Activated CD4-positive, alpha-beta T cell treated with anti-CD3 and anti-CD28 coated beads, Interleukin-2, amount 10 ng/mL, durations not matched to agents 24 days and 14 days (primary cell): ENCODE data around the gene OR4D11. TPM values are rescaled to one million over a fixed set of nuclear protein-coding genes. Genes with fewer than 3 reads are reported as not detected.
"Not testable (repeated sequence)": the region's sequence is repeated elsewhere in the genome, so short reads cannot be mapped to it uniquely, and the experiment has no call there.

Source experiments
- DNase-seq: peaks from one replicate; pipeline ENCODE4 v3.0.0; 2022
- H3K27ac Mint-ChIP-seq: one replicate; pipeline ENCODE4 v1.8.0; 2022; ENCODE audit warnings: mild to moderate bottlenecking, mixed read lengths
- H3K27me3 Mint-ChIP-seq: one replicate; pipeline ENCODE4 v1.8.0; 2022; ENCODE audit warnings: mixed read lengths
- H3K36me3 Mint-ChIP-seq: one replicate; pipeline ENCODE4 v1.8.0; 2022; ENCODE audit warnings: low read depth, mild to moderate bottlenecking, mixed read lengths
- H3K4me1 Mint-ChIP-seq: one replicate; pipeline ENCODE4 v1.8.0; 2021; ENCODE audit warnings: mixed read lengths
- H3K4me3 Mint-ChIP-seq: one replicate; pipeline ENCODE4 v1.8.0; 2022; ENCODE audit warnings: mild to moderate bottlenecking, moderate library complexity, mixed read lengths
- H3K9me3 Mint-ChIP-seq: one replicate; pipeline ENCODE4 v1.8.0; 2021; ENCODE audit warnings: mixed read lengths
- intact Hi-C: fragments of 100-400 bp; cut with micrococcal nuclease; formaldehyde crosslinking; loops from one replicate; pipeline ENCODE4 v1.15.1; 2023
- total RNA-seq: library from RNA; stranded (reverse); gene quantifications from 2 replicates; pipeline ENCODE4 v1.2.3, GENCODE V29; 2022

OR4D11 gene
- total RNA-seq, result not detected in 2 replicates

- Mint-ChIP-seq H3K27me3 (peaks cover 6% of the 10 kb centered on the region), H3K36me3 (no peaks in the 10 kb centered on the region), H3K9me3 (peaks cover 4% of the 10 kb centered on the region), H3K4me1 (peaks cover 5% of the 10 kb centered on the region), H3K4me3 (no peak within 1 kb of the TSS), H3K27ac (no peak within 1 kb of the TSS)
- no peak for DNase-seq
- intact Hi-C loops, result no loop called here
Observed at GRCh38 chr11:59503276-59503675, at the start of gene OR4D11. OR4D11 (plus strand) TSS chr11:59503576; CDS start chr11:59503576, 0 bp downstream.

- H3K4me3 Mint-ChIP-seq, result no peak within 1 kb of the TSS
- intact Hi-C loops, result no loop called here
- no peak for DNase-seq
- H3K9me3 Mint-ChIP-seq, result no peaks in the 10 kb centered on the region
- H3K4me1 Mint-ChIP-seq, result no peaks in the 10 kb centered on the region
- no peaks in the 10 kb centered on the region for H3K36me3 Mint-ChIP-seq
- H3K27ac Mint-ChIP-seq, result no peak within 1 kb of the TSS
- H3K27me3 Mint-ChIP-seq, result peaks cover 3% of the 10 kb centered on the region
Observed at GRCh38 chr11:59456661-59457060, 46.7 kb upstream of the OR4D11 start, which contains the start of gene OR4D6. OR4D6 (plus strand) TSS chr11:59456961; CDS start chr11:59456961, 0 bp downstream.

GRCh38 chr11:59459916-59460315 is 43.5 kb upstream of the OR4D11 start:
- Mint-ChIP-seq H3K27ac (no peak overlapping the region), H3K4me1 (no peaks in the 10 kb centered on the region), H3K9me3 (no peaks in the 10 kb centered on the region), H3K36me3 (no peaks in the 10 kb centered on the region), H3K4me3 (no peak overlapping the region), H3K27me3 (peaks cover 8% of the 10 kb centered on the region)
- no peak for DNase-seq
- intact Hi-C loops, result no loop called here

- Mint-ChIP-seq H3K27ac (no peak overlapping the region), H3K4me1 (no peaks in the 10 kb centered on the region), H3K36me3 (no peaks in the 10 kb centered on the region), H3K9me3 (no peaks in the 10 kb centered on the region), H3K4me3 (no peak overlapping the region), H3K27me3 (peaks cover 9% of the 10 kb centered on the region)
- intact Hi-C loops, result no loop called here
- no peak for DNase-seq
Observed at GRCh38 chr11:59463190-59463641, 40.2 kb upstream of the OR4D11 start.

GRCh38 chr11:59473015-59473414 is 30.4 kb upstream of the OR4D11 start, which contains the start of gene OR4D10:
OR4D10 (plus strand) TSS chr11:59473315; CDS start chr11:59477430, 4,115 bp downstream.
- Mint-ChIP-seq H3K27ac (no peak within 1 kb of the TSS), H3K4me1 (no peaks in the 10 kb centered on the region)

GRCh38 chr11:59475176-59475575 is 28.2 kb upstream of the OR4D11 start:
- Mint-ChIP-seq H3K4me3 (no peak overlapping the region), H3K36me3 (no peaks in the 10 kb centered on the region), H3K9me3 (no peaks in the 10 kb centered on the region), H3K27ac (no peak overlapping the region), H3K4me1 (no peaks in the 10 kb centered on the region), H3K27me3 (peaks cover 10% of the 10 kb centered on the region)
- intact Hi-C loops, result no loop called here
- no peak for DNase-seq

More at GRCh38 chr11:59473015-59473414, 30.4 kb upstream of the OR4D11 start, which contains the start of gene OR4D10:
- no peak within 1 kb of the TSS for H3K4me3 Mint-ChIP-seq
- no peaks in the 10 kb centered on the region for H3K36me3 Mint-ChIP-seq
- no peak for DNase-seq
- H3K27me3 Mint-ChIP-seq, result peaks cover 4% of the 10 kb centered on the region
- no peaks in the 10 kb centered on the region for H3K9me3 Mint-ChIP-seq
- intact Hi-C loops, result no loop called here

- intact Hi-C loops, result no loop called here
- H3K27me3 Mint-ChIP-seq, result peaks cover 8% of the 10 kb centered on the region
- no peak overlapping the region for H3K27ac Mint-ChIP-seq
- no peaks in the 10 kb centered on the region for H3K36me3 Mint-ChIP-seq
- H3K4me1 Mint-ChIP-seq, result no peaks in the 10 kb centered on the region
- no peaks in the 10 kb centered on the region for H3K9me3 Mint-ChIP-seq
- H3K4me3 Mint-ChIP-seq, result no peak overlapping the region
- DNase-seq, result no peak
Observed at GRCh38 chr11:59479906-59480305, 23.5 kb upstream of the OR4D11 start.

- Mint-ChIP-seq H3K9me3 (no peaks in the 10 kb centered on the region), H3K27me3 (peaks cover 11% of the 10 kb centered on the region), H3K27ac (no peak overlapping the region), H3K4me1 (no peaks in the 10 kb centered on the region), H3K4me3 (no peak overlapping the region), H3K36me3 (no peaks in the 10 kb centered on the region)
- intact Hi-C loops, result no loop called here
- DNase-seq, result no peak
Observed at GRCh38 chr11:59480359-59480758, 23.0 kb upstream of the OR4D11 start.

GRCh38 chr11:59501931-59502330 is 1.4 kb upstream of the OR4D11 start:
- Mint-ChIP-seq H3K4me3 (no peak overlapping the region), H3K4me1 (peaks cover 5% of the 10 kb centered on the region), H3K27ac (no peak overlapping the region), H3K36me3 (no peaks in the 10 kb centered on the region), H3K27me3 (peaks cover 12% of the 10 kb centered on the region), H3K9me3 (peaks cover 6% of the 10 kb centered on the region)
- no peak for DNase-seq
- intact Hi-C loops, result no loop called here

- Mint-ChIP-seq H3K9me3 (peaks cover 6% of the 10 kb centered on the region), H3K4me3 (peak within 1 kb of the TSS; percentile 56), H3K4me1 (peaks cover 25% of the 10 kb centered on the region), H3K27me3 (peaks cover 5% of the 10 kb centered on the region), H3K27ac (peak within 1 kb of the TSS; percentile 10), H3K36me3 (no peaks in the 10 kb centered on the region)
- intact Hi-C loops, result no loop called here
- peak; percentile 71 for DNase-seq
Observed at GRCh38 chr11:59510941-59511589, 7.7 kb downstream of the OR4D11 start, which contains the start of gene OR4D9. OR4D9 (plus strand) TSS chr11:59511539; CDS start chr11:59514913, 3,374 bp downstream.

GRCh38 chr11:59511675-59512074 is 8.3 kb downstream of the OR4D11 start:
- H3K27ac Mint-ChIP-seq, result no peak overlapping the region
- H3K4me3 Mint-ChIP-seq, result no peak overlapping the region
- DNase-seq, result no peak
- H3K27me3 Mint-ChIP-seq, result peaks cover 5% of the 10 kb centered on the region
- H3K36me3 Mint-ChIP-seq, result no peaks in the 10 kb centered on the region
- peaks cover 25% of the 10 kb centered on the region for H3K4me1 Mint-ChIP-seq
- intact Hi-C loops, result no loop called here
- peaks cover 6% of the 10 kb centered on the region for H3K9me3 Mint-ChIP-seq

- H3K4me3 Mint-ChIP-seq, H3K27ac Mint-ChIP-seq, DNase-seq, H3K4me1 Mint-ChIP-seq, H3K36me3 Mint-ChIP-seq, H3K9me3 Mint-ChIP-seq, intact Hi-C loops: not testable (repeated sequence)
- peaks cover 34% of the 10 kb centered on the region for H3K27me3 Mint-ChIP-seq
Observed at GRCh38 chr11:59520139-59520538, 16.8 kb downstream of the OR4D11 start.

GRCh38 chr11:59520741-59521140 is 17.4 kb downstream of the OR4D11 start:
- Mint-ChIP-seq H3K36me3 (no peaks in the 10 kb centered on the region), H3K4me1 (no peaks in the 10 kb centered on the region), H3K9me3 (no peaks in the 10 kb centered on the region), H3K4me3 (no peak overlapping the region), H3K27me3 (peaks cover 32% of the 10 kb centered on the region), H3K27ac (no peak overlapping the region)
- intact Hi-C loops, result no loop called here
- DNase-seq, result no peak

GRCh38 chr11:59523541-59523940 is 20.2 kb downstream of the OR4D11 start:
- Mint-ChIP-seq H3K27me3 (peaks cover 31% of the 10 kb centered on the region), H3K9me3 (no peaks in the 10 kb centered on the region), H3K27ac (no peak overlapping the region), H3K4me3 (no peak overlapping the region), H3K4me1 (no peaks in the 10 kb centered on the region), H3K36me3 (no peaks in the 10 kb centered on the region)
- no peak for DNase-seq
- intact Hi-C loops, result no loop called here
